Effector memory CD4-positive, alpha-beta T cell (primary cell): ENCODE data around the gene CRTAP.

Experiments
- DNase-seq, 3 donors: peaks; one replicate each; pipeline ENCODE4 v3.0.0-alpha.2; 2020
- H3K27ac ChIP-seq: 2 replicates; pipeline ENCODE4 v1.7.0; 2013; ENCODE audit warnings: mild to moderate bottlenecking, low read length, moderate library complexity; ENCODE audit not compliant: insufficient read depth, poor library complexity, severe bottlenecking
- H3K27me3 ChIP-seq: replicated peaks from 2 replicates; pipeline ENCODE4 v1.7.0; 2013; ENCODE audit warnings: mild to moderate bottlenecking, low read length; ENCODE audit not compliant: insufficient read depth, control insufficient read depth, poor library complexity, severe bottlenecking
- H3K36me3 ChIP-seq: 2 replicates; pipeline ENCODE4 v1.7.0; 2013; ENCODE audit warnings: mild to moderate bottlenecking, low read length, moderate library complexity; ENCODE audit not compliant: control insufficient read depth, insufficient read depth
- H3K4me1 ChIP-seq: 2 replicates; pipeline ENCODE4 v1.7.0; 2013; ENCODE audit warnings: low read length, mild to moderate bottlenecking; ENCODE audit not compliant: control insufficient read depth, insufficient read depth, poor library complexity, severe bottlenecking
- H3K4me3 ChIP-seq: 2 replicates; pipeline ENCODE4 v1.7.0; 2013; ENCODE audit warnings: low read length, low read depth, mild to moderate bottlenecking; ENCODE audit not compliant: insufficient read depth, poor library complexity, severe bottlenecking
- H3K9me3 ChIP-seq: 2 replicates; pipeline ENCODE4 v1.7.0; 2013; ENCODE audit warnings: mild to moderate bottlenecking, low read length, moderate library complexity; ENCODE audit not compliant: control insufficient read depth

The CRTAP gene

DNA sequence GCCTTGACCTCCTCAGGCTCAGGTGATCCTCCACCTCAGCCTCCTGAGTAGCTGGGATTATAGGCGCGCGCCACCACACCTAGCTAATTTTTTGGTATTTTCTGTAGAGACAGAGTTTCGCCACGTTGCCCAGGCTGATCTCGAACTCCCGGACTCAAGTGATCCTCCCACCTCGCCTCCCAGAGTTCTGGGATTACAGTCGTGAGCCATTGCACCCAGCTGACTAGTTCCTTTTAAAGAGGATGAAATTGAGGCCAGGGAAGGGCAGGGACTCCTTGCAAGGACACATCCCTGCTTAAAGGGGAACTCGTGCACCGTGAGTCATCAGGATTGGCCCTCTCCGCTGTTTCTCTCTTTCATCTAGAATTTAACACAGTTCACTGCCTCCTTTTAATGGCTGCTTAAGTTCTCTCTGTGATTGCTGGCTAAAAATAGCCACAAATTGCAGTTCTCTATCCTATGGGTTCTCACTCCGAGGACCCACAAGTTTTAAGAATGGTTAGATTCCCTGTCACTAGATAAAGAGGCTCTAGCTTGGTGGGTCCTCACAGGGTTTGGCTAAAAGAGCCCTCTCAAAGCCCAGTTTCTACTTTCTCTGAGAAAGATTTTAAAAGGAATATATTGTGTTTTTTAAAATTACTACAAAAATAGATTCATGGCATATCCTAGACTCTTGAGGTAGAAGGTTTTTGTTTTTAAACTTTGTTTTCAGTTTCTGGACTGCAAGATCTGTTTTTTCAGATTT lies 1.4 kb downstream of the CRTAP start:
- Histone ChIP-seq H3K27me3 (no peaks in the 10 kb centered on the region), H3K4me1 (peaks cover 5% of the 10 kb centered on the region), H3K4me3 (no peak overlapping the region), H3K36me3 (no peaks in the 10 kb centered on the region), H3K27ac (no peak overlapping the region), H3K9me3 (no peaks in the 10 kb centered on the region)
- DNase-seq, result no peak

GRCh38 chr3:33117461-33117860 lies 3.6 kb downstream of the CRTAP start:
- peaks cover 5% of the 10 kb centered on the region for H3K4me1 ChIP-seq

GRCh38 chr3:33119891-33120290 lies 6.1 kb downstream of the CRTAP start:
- no peak overlapping the region for H3K4me3 ChIP-seq
- H3K36me3 ChIP-seq, result peaks cover 8% of the 10 kb centered on the region
- no peaks in the 10 kb centered on the region for H3K27me3 ChIP-seq

More at GRCh38 chr3:33117461-33117860, 3.6 kb downstream of the CRTAP start:
- H3K27me3 ChIP-seq, result no peaks in the 10 kb centered on the region
- no peak overlapping the region for H3K4me3 ChIP-seq
- H3K27ac ChIP-seq, result no peak overlapping the region
- no peaks in the 10 kb centered on the region for H3K36me3 ChIP-seq
- no peak for DNase-seq
- H3K9me3 ChIP-seq, result no peaks in the 10 kb centered on the region

GRCh38 chr3:33122991-33123390 lies 9.2 kb downstream of the CRTAP start:
- no peaks in the 10 kb centered on the region for H3K9me3 ChIP-seq
- H3K4me3 ChIP-seq, result no peak overlapping the region
- H3K36me3 ChIP-seq, result peaks cover 8% of the 10 kb centered on the region
- no peak for DNase-seq
- no peak overlapping the region for H3K27ac ChIP-seq
- H3K27me3 ChIP-seq, result no peaks in the 10 kb centered on the region
- H3K4me1 ChIP-seq, result no peaks in the 10 kb centered on the region

More at GRCh38 chr3:33119891-33120290, 6.1 kb downstream of the CRTAP start:
- DNase-seq, result no peak
- H3K27ac ChIP-seq, result no peak overlapping the region
- H3K9me3 ChIP-seq, result no peaks in the 10 kb centered on the region
- H3K4me1 ChIP-seq, result no peaks in the 10 kb centered on the region

DNA sequence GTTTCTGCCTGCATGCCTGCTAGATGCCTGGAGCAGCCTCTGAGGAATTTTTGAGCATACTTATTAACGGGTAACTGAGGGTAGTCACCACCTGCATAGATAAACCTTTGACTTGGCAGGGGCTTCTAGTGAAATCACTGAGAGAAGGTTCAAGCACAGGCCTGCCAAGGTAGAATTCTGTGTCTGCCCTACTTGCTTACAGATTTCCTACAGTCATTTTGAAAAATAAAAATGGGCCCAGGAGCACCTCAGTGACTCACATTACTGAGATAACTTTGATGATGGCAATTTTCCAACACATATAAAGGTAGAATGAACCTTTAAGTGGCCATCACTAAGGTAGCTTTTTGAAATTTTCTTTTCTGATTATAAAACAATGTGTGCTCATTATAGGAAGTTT lies 10.8 kb downstream of the CRTAP start:
- peaks cover 8% of the 10 kb centered on the region for H3K36me3 ChIP-seq
- no peak overlapping the region for H3K4me3 ChIP-seq
- no peaks in the 10 kb centered on the region for H3K4me1 ChIP-seq
- H3K9me3 ChIP-seq, result no peaks in the 10 kb centered on the region
- H3K27me3 ChIP-seq, result no peaks in the 10 kb centered on the region
- no peak for DNase-seq
- H3K27ac ChIP-seq, result no peak overlapping the region

DNA sequence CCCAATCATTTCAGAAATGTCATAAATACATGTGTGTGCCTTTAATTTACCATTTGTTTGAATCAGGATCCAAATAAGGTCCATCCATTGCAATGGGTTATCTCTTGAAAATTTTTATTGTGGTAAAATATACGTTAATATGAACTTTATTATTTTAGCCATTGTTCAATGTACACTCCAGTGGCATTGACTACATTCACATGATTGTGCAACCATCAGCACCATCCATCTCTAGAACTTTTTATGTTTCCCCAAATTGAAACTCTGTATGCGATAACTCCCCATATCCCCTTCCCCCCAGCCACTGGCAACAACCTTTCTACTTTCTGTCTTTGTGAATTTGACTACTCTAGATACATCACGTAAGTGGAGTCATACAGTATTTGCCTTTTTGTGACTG lies 12.0 kb downstream of the CRTAP start:
- Histone ChIP-seq H3K36me3 (peaks cover 11% of the 10 kb centered on the region), H3K4me3 (no peak overlapping the region), H3K27me3 (no peaks in the 10 kb centered on the region), H3K4me1 (no peaks in the 10 kb centered on the region), H3K9me3 (no peaks in the 10 kb centered on the region), H3K27ac (no peak overlapping the region)
- DNase-seq, result no peak

DNA sequence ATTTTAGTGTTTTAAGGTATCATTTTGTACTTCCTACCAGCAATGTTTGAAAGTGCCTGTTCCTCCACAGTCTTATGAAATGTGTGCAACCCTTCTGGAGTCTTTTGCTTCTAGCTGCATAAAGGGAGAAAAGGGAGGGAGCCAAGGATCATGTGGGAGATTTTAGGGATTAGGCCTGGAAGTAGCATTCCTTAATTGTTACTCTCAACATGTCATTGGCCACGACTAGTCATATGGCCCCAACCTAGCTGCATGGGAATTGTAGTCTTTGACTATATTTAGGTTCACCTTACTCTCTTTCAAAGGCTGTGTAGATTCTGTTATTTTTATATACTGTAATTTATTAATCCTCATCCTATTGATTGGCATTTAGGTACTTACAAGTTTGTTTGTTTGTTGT lies 14.9 kb downstream of the CRTAP start:
- Histone ChIP-seq H3K4me1 (no peaks in the 10 kb centered on the region), H3K27ac (no peak overlapping the region), H3K27me3 (no peaks in the 10 kb centered on the region), H3K9me3 (no peaks in the 10 kb centered on the region), H3K4me3 (no peak overlapping the region), H3K36me3 (peaks cover 22% of the 10 kb centered on the region)
- no peak for DNase-seq

DNA sequence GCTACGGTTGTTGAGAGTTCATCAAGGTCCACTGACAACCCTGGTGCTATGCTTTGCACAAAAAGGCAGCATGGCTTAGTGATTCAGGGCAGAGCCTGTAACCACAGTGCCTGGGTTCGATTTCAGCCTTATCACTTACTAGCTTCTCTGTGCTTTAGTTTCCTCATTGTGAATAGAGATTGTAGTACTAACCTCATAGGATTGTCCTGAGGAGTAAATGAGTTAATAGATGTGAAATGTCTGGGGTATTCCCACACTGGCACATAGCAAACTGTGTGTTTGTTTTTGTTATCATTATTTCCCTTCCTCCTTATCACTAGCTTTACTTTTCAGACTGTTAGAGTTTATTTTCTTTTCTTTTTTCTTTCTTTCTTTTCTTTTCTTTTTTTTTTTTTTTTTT lies 16.3 kb downstream of the CRTAP start:
- Histone ChIP-seq H3K4me1 (no peaks in the 10 kb centered on the region), H3K27me3 (no peaks in the 10 kb centered on the region), H3K36me3 (peaks cover 27% of the 10 kb centered on the region), H3K4me3 (no peak overlapping the region), H3K27ac (no peak overlapping the region), H3K9me3 (no peaks in the 10 kb centered on the region)
- no peak for DNase-seq

DNA sequence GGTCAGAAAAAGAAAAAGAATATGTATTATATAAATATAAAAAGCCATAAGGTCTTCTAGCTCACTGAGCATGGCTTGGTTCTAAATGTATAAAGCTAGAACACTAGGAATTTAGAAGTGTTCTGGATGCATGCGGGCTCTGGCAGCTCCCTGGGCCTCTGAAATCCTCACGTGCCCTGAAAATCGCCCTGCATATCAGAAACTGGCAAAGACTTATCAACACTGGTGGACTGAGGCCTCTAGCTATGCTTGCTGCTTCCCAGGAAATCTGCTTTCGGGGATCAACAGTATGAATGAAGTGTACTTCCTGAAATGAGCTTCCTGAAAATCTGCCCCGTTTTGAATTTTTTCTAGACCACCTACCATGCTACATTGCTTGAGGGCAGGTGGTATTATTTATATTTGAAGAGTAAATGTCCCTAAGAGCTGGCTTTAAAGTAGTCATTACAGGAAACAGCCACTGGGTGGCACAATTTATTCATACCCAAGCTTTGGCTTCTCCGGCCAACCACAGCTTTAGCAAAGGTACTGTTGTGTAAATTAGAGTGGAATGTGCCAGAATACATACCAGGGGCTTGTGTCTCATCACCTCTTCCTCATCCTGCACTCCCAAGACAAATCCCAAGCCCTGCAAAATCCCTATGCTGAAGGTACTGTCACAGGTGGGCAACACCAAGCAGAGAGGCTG lies 17.7 kb downstream of the CRTAP start:
- Histone ChIP-seq H3K4me1 (no peaks in the 10 kb centered on the region), H3K4me3 (no peak overlapping the region), H3K36me3 (peaks cover 35% of the 10 kb centered on the region), H3K27me3 (no peaks in the 10 kb centered on the region), H3K27ac (no peak overlapping the region), H3K9me3 (no peaks in the 10 kb centered on the region)
- peak in 1 of 3 donors; percentile 14 for DNase-seq

GRCh38 chr3:33132019-33132360 lies 18.2 kb downstream of the CRTAP start:
- H3K27me3 ChIP-seq, result no peaks in the 10 kb centered on the region
- no peaks in the 10 kb centered on the region for H3K4me1 ChIP-seq
- peaks cover 40% of the 10 kb centered on the region for H3K36me3 ChIP-seq
- H3K4me3 ChIP-seq, result no peak overlapping the region
- H3K27ac ChIP-seq, result no peak overlapping the region
- no peaks in the 10 kb centered on the region for H3K9me3 ChIP-seq
- DNase-seq, result no peak
